ENCODE measurements around the gene ITSN2. TPM values are rescaled to one million over a fixed set of nuclear protein-coding genes. Genes with fewer than 3 reads are reported as not detected.
A peak's percentile ranks its signal among the peaks of the same experiment; 100 is the strongest.

ITSN2 gene
- polyA plus RNA-seq, 1 donor = 20.1 TPM

GRCh38 chr2:24334245-24334633 lies 26.1 kb downstream of the ITSN2 start:
- no peak for DNase-seq (ENCODE audit: low read depth)

DNA sequence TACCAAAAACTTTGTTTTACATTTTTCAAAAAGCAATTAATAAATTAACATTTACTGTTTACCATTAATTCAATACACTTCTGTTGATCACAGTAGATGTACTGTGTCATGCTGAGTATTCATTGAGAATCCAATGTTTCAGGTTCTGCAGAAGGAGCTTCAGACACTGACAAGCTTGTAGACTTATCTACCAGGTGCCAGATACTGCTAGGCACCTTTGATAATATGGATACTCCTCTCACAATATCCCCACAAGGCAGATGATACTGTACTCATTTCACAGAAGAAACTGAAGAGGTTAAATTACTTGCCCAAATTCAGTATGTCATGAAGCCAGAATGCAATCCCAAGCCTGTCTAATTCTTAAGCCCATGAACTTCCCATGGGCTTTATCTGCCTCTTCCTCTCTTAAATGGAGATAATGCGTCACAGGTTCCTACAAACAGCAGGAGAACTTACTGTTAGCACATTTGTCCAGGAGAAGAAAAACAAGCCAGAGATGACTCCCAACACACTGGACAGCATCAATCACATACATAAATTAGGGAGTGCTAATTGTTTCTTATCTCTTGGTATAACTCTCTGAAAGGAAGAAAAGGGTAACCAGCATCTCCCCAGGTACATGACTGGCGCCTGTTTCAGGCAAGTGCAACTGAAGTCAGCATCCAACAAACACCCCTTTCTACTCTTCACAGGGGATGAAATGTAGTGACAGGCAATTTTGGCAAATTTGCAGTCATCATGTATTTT lies 27.4 kb downstream of the ITSN2 start:
- no peak for DNase-seq (ENCODE audit: low read depth)

GRCh38 chr2:24330161-24330560 lies 30.2 kb downstream of the ITSN2 start:
- no peak for DNase-seq (ENCODE audit: low read depth)

DNA sequence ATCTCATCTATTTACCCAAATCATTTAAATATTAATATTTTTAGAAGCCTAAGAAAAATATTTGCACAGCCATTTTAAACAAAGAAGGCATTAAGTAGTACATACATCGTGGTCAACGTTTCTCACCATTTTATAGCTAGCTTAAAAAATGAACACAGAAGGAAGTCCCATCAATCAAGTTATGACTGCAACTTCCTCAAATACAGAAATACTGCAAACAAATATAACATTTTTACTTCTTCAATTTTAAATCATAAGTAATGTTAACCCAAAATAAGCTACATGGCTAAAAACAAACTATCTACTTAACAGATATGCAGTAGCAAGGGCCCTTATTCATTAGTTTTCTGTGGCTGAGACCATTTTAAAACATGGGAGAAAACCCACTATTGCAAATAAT lies 30.6 kb downstream of the ITSN2 start:
- DNase-seq (ENCODE audit: low read depth) = peak; percentile 17

DNA sequence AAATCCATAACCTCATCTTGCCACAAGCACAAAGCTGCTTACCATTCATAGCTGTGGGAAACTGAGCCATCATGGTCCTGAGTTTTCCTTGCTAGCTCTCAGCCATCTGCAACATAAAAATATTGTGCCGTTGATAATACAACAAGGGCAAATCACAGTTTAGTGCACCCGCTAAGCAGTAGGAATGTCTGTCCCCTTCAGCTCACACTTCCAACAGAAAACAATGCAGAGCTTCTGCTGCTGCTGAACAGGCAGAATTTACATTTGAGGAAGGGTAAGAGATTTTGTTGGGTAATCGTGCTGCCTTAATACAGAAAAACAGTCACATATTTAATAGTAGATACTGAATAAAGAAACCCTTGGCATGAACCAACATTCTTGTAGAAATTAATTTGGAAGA lies 32.3 kb downstream of the ITSN2 start:
- DNase-seq (ENCODE audit: low read depth) = no peak

DNA sequence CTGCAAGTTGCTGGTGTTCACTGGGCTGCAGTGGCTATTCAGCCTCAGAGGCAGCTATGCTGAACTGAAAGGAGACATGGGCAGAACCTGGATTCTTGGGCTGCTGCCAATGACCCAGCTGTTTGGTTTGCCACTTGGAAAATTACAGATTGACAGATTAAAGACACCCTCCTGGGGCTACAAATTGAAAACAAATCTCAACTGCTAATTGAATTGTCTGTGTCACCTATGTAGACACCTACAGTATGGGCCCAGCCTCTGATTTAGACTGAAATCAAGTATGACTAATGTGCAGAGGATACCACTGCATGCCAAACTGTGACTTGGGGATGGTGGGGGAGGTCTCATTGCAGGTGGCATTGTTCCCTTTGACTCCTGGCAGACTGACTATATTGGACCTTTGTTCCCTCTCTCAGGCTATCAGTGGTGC lies 42.8 kb downstream of the ITSN2 start:
- DNase-seq (ENCODE audit: low read depth) = no peak

DNA sequence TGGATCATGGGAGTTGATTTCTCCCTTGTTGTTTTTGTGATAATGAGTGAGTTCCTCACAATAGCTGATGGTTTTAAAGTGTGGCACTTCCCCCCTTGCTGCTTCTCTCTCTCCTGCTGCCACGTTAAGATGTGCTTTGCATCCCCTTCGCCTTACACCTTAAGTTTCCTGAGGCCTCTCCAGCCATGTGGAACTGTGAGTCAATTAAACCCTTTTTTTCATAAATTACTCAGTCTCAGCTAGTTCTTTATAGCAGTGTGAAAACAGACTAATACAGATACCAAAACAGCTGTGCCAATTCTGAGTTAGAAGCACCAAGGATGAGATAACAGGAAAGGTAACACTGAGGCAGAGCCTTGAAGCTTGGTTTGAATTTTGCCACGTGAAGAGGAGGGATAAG lies 44.7 kb downstream of the ITSN2 start:
- no peak for DNase-seq (ENCODE audit: low read depth)

GRCh38 chr2:24313744-24314632 lies 46.3 kb downstream of the ITSN2 start:
- no peak for DNase-seq (ENCODE audit: low read depth)

GRCh38 chr2:24307961-24308360 lies 52.4 kb downstream of the ITSN2 start:
- DNase-seq (ENCODE audit: low read depth) = no peak

GRCh38 chr2:24304631-24305030 lies 55.7 kb downstream of the ITSN2 start:
- peak; percentile 25 for DNase-seq (ENCODE audit: low read depth)

DNA sequence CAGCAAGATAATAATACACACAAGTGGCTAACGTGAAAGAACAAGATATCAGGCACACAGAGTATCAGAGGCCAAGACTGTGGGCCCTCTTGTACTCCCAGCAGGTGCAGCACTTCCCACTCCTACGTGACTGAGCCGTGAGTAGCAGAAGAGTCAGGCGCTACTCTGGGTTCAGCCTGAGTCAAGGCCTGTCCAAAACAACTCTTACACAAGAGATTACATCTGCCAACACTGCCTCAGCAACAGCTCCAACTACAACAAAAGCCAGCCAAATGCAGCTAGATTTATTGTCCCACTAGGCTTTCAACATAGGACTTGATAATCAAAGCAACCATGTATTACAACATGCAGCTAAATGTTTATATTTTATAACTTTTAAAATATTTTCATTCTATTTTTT lies 56.2 kb downstream of the ITSN2 start:
- DNase-seq (ENCODE audit: low read depth) = peak; percentile 70

DNA sequence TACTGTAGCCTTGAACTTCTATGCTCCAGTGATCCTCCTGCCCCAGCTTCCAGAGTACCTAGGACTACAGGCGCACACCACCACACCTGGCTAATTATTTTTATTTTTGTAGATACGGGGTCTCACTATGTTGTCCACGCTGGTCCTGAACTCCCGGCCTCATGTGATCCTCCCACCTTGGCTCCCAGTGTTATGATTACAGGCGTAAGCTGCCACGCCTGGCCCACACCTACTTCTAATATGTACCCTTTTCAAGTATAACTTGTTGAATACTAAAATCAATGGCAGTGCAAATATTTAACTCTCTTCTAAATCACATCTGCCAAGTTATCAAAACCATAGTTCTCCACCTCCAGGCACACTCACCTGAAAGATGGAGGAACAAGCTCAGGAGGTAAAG lies 58.7 kb downstream of the ITSN2 start:
- no peak for DNase-seq (ENCODE audit: low read depth)

GRCh38 chr2:24297663-24298062 lies 62.7 kb downstream of the ITSN2 start:
- no peak for DNase-seq (ENCODE audit: low read depth)

DNA sequence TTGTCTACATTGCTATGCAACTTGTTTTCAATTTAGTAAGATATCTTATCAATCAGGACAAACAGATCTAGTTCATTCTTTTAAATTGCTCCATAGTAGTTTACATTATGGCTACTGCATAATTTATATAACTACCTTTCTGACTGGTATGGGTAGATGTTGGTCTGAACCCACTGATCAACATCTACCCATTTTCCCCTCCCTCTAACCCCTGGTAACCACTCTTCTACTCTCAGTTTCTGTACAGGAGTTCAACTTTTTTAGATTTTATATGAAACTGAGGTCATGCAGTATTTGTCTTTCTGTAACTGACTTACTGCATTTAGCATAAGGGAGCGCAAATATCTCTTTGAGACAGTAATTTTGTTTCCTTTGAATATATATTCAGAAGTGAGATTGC lies 73.2 kb downstream of the ITSN2 start:
- DNase-seq (ENCODE audit: low read depth) = no peak

- DNase-seq (ENCODE audit: low read depth) = no peak
Observed at GRCh38 chr2:24285484-24286152, 74.7 kb downstream of the ITSN2 start.

- DNase-seq (ENCODE audit: low read depth) = no peak
Observed at GRCh38 chr2:24280645-24281044, 79.7 kb downstream of the ITSN2 start.

DNA sequence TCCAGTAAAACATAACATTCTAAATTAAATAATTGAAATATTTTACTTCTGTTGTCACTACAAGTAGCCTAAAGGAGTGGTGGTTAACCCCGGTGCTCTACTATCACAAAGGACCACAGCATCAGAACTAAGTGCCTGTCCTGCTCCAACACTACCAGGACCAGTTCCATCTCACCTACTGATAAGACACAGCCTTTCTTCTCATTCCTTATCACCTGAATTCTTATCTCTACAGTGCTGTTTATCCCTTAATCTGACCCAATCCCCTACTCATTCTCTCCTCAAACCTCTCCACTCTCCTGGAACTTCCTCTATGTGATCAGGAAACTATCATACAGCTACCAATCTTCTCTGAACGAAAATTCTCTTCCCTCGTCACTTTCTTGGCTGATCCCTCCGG lies 80.2 kb downstream of the ITSN2 start:
- DNase-seq (ENCODE audit: low read depth) = no peak

DNA sequence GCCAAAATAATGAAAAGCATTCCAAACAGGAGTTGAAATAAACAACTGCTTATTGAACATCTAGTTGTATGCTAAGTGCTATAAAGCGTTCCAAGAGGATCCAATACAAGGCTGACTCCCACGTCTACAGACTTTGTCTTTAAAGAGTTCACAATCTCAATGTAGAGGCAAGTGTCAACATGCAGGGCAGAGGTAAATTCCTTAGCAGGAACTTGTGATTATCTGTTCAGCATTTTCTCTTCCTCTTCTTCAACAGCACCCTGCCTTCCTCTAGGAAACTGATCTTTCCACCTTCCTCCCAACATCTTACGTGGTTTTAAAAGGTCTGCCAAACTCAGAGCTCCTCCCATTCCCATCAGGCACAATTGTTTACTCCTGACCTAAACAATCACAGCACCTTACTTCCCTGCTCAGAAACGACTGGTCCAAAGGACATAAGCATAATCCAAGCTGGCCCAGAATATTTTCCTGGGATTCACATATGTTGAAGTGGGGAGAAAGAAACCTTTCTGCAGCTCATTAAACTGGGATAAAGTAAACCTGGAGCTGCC lies 83.9 kb downstream of the ITSN2 start:
- DNase-seq (ENCODE audit: low read depth) = no peak

- DNase-seq (ENCODE audit: low read depth) = no peak
Observed at GRCh38 chr2:24274809-24275208, 85.5 kb downstream of the ITSN2 start.

- no peak for DNase-seq (ENCODE audit: low read depth)
Observed at GRCh38 chr2:24273598-24273997, 86.7 kb downstream of the ITSN2 start.

DNA sequence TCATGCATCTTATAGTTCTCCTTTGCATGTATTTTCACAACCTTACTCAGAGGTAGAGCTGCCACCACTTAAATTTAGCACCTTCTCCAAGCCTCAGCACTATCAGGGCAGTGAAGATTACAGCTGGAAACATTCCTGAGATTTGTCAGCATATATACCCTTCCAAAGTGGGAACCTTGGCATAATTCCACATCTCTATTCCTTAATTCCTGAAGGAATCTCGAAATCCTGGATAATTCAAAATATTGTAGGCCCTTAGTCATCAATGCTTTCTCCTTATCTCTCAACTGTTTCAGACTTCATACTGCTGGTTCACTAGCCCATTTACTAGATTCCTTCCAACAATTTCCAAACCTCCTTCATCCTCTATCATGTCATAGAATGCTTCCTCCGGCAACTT lies 87.4 kb downstream of the ITSN2 start:
- DNase-seq (ENCODE audit: low read depth) = no peak

- DNase-seq (ENCODE audit: low read depth) = no peak
Observed at GRCh38 chr2:24272161-24272802, 88.1 kb downstream of the ITSN2 start.
